GM21381 (cell line): ENCODE measurements around the gene ARF1.

ENCODE experiments used
- ATAC-seq: cut with Tn5 transposase; IDR thresholded peaks from one replicate; pipeline ENCODE4 v1.9.1; 2021; ENCODE audit warnings: mild to moderate bottlenecking, moderate library complexity; ENCODE audit not compliant: unreplicated experiment

The ARF1 gene

DNA sequence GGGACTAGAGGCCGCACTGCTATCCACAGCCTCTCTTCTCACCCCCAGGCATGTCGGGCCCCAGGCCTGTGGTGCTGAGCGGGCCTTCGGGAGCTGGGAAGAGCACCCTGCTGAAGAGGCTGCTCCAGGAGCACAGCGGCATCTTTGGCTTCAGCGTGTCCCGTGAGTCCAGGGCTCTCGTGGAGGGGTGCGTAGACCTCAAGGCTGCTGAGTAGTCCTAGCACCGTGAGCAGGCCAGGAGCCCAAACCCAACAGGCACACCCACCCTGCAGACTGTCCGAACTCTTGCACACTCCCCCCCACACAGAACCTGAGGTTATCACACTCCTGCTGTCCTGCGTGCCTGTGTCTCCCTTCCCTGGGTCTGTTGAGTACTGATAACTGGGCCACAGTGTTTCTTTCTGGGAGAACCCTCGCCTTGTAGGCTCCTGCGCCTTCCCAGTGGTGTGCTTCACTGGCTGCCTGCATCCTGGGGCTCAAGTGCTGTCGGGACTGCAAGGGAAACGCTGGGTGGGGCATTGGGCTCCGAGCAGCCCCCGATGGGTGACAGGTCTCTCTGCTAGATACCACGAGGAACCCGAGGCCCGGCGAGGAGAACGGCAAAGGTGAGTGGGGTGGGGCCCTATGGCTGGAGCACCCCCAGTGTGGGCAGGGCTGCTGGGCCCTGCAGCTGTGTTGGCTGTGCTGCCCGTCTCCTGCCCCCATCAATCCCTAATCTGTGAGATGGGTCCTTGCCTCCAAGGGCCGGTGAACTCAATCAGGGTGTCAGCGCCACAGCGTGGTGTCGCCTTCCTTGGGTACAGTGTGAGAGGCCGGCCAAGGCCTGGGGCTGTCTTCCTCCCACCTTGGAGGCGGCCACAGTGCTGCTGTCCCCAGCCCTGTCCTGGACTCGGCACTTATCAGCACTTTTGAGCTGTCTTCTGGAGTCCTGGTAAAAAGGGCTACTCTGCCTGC, 63.2 kb downstream of the ARF1 start:
- ATAC-seq: no peak

GRCh38 chr1:228146417-228147150, 64.1 kb downstream of the ARF1 start:
- ATAC-seq: no peak

DNA sequence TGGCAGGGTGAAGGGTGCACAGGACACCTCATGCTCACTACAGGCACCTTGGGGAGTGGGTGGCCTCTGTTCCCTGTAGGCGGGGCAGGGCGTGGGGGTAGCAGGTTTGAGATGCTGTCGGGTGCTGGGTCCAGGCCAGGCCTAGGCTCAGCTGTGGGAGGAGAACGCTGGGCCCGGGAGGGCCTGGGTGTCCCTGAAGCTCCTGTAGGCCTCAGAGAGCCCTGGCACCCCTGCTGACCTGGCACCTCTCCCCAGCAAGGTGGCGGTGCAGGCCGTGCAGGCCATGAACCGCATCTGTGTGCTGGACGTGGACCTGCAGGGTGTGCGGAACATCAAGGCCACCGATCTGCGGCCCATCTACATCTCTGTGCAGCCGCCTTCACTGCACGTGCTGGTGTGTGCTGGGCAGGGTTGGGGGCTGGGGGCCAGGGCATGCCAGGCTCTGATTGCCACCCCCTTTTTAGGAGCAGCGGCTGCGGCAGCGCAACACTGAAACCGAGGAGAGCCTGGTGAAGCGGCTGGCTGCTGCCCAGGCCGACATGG, 64.7 kb downstream of the ARF1 start:
- no peak for ATAC-seq

DNA sequence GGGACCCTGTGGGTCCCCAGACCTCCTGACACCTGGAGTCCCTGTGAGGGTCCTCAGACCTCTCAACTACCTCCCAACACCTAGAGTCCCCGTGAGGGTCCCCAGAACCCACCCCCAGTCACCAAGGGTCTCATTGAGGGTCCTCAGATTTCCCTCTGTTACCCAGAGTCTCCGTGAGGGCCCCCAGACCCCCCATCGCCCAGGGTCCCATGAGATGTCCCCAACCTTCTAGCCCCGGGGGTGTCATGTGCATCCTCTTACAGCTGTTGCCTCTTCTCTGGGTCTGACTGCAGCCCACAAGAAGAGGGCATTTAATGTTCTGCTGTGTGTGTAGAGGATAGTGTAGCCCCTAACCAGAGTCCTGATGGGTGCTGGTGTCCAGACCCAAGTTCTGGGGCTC, 65.3 kb downstream of the ARF1 start:
- no peak for ATAC-seq

DNA sequence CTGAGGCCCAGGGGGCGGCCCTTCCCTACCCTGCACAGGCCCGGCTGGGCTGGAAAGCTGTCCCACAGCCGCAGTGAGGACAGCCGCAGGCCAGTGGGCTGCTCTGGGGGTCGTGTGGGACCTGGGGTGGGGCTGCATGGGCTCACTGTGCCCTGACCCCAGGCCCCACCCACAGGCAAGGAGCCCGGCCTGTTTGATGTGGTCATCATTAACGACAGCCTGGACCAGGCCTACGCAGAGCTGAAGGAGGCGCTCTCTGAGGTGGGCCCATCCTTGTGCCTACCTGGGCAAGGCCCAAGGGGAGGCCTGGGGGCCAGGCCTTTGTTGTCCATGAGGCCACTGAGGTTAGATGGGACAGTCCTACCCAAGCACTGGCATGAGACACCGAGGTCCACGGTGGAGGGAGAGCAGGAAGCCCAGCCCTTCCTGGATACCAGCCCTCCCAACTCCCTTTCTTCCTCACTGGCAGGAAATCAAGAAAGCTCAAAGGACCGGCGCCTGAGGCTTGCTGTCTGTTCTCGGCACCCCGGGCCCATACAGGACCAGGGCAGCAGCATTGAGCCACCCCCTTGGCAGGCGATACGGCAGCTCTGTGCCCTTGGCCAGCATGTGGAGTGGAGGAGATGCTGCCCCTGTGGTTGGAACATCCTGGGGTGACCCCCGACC, 65.8 kb downstream of the ARF1 start:
- ATAC-seq: no peak
